Bronchial epithelial cell (primary cell): ENCODE data around the gene PHACTR1. TPM values are rescaled to one million over a fixed set of nuclear protein-coding genes. Genes with fewer than 3 reads are reported as not detected.

Experiments used
- DNase-seq: peaks from one replicate; pipeline ENCODE4 v3.0.0-alpha.2; 2010; ENCODE audit warnings: low read depth
- FAIRE-seq: peaks from 2 replicates; lab custom pipeline; 2011; peaks lifted over from hg19 to GRCh38; lab: Jason Lieb, UNC
- H3K27me3 ChIP-seq: 2 replicates; pipeline ENCODE4 v1.5.1; 2011; ENCODE audit warnings: low read length; ENCODE audit not compliant: control insufficient read depth, insufficient read depth
- H3K36me3 ChIP-seq: 2 replicates; pipeline ENCODE4 v1.5.1; 2011; ENCODE audit warnings: low read length; ENCODE audit not compliant: control insufficient read depth, insufficient read depth
- H3K4me3 ChIP-seq: 2 replicates; pipeline ENCODE4 v1.5.1; 2011; ENCODE audit warnings: mild to moderate bottlenecking, low read depth, low read length, control low read depth
- CTCF ChIP-seq: IDR thresholded peaks from 2 replicates; pipeline ENCODE4 v1.5.1; 2011; ENCODE audit warnings: mild to moderate bottlenecking, moderate library complexity, low read length, control low read depth, inconsistent platforms; ENCODE audit not compliant: insufficient read depth, severe bottlenecking
- total RNA-seq: library from RNA; depleted of rRNA; stranded (reverse); fragments of >200 nt; gene quantifications from 2 replicates; pipeline ENCODE4 v1.2.1, GENCODE V29; 2014

Gene PHACTR1
- total RNA-seq, 1 donor from 2014 or later: under 0.01 TPM

GRCh38 chr6:13253272-13253671, 536.7 kb downstream of the PHACTR1 start:
- FAIRE-seq (no peak), DNase-seq (no peak)
- no peak for TF ChIP-seq CTCF
- H3K4me3 ChIP-seq: no peak overlapping the region
- no peaks in the 10 kb centered on the region for H3K36me3 ChIP-seq
- H3K27me3 ChIP-seq: no peaks in the 10 kb centered on the region

GRCh38 chr6:13256266-13257001, 539.9 kb downstream of the PHACTR1 start:
- FAIRE-seq (no peak), DNase-seq (no peak)
- no peak for TF ChIP-seq CTCF
- no peaks in the 10 kb centered on the region for H3K36me3 ChIP-seq
- no peaks in the 10 kb centered on the region for H3K27me3 ChIP-seq
- H3K4me3 ChIP-seq: no peak overlapping the region

- Histone ChIP-seq H3K36me3 (no peaks in the 10 kb centered on the region), H3K27me3 (peaks cover 3% of the 10 kb centered on the region), H3K4me3 (no peak overlapping the region)
- no peak for TF ChIP-seq CTCF
- DNase-seq: no peak
- FAIRE-seq: no peak
Observed at GRCh38 chr6:13259393-13259792, 542.8 kb downstream of the PHACTR1 start.

GRCh38 chr6:13260101-13260598, 543.6 kb downstream of the PHACTR1 start:
- no peak for TF ChIP-seq CTCF
- H3K36me3 ChIP-seq: no peaks in the 10 kb centered on the region
- H3K4me3 ChIP-seq: no peak overlapping the region
- peaks cover 3% of the 10 kb centered on the region for H3K27me3 ChIP-seq
- FAIRE-seq: no peak
- DNase-seq: no peak

GRCh38 chr6:13260831-13261230, 544.3 kb downstream of the PHACTR1 start:
- no peak for TF ChIP-seq CTCF
- no peak for DNase-seq
- FAIRE-seq: no peak

More at GRCh38 chr6:13260831-13261230, 544.3 kb downstream of the PHACTR1 start:
- no peak overlapping the region for H3K4me3 ChIP-seq
- H3K36me3 ChIP-seq: no peaks in the 10 kb centered on the region
- peaks cover 3% of the 10 kb centered on the region for H3K27me3 ChIP-seq
